Gastroesophageal sphincter (tissue), 4 donors: Measurements from ENCODE around the gene OR5I1. TPM values are rescaled to one million over a fixed set of nuclear protein-coding genes. Genes with fewer than 3 reads are reported as not detected.

Experiments used
- ATAC-seq: fragments of 150-250 bp; one replicate; pipeline ENCODE4 v1.9.1; 2016; ENCODE audit warnings: mild to moderate bottlenecking, moderate library complexity
- H3K27ac ChIP-seq, 4 donors: fragments of 200-600 bp; sonication (generic) in 3 of 4; 1 replicate in 3 of 4; 2 replicates in 1 of 4; pipeline ENCODE4 v1.5.1; 2016 to 2019
- H3K27me3 ChIP-seq: fragments of 200-600 bp; sonication (generic); one replicate; pipeline ENCODE4 v1.5.1; 2019
- H3K36me3 ChIP-seq, 2 donors: fragments of 200-600 bp; sonication (generic); one replicate each; pipeline ENCODE4 v1.5.1; 2019; ENCODE audit warnings: control low read depth in 1 of 2
- H3K4me1 ChIP-seq, 3 donors: fragments of 200-600 bp; sonication (generic); 1 replicate in 2 of 3; 2 replicates in 1 of 3; pipeline ENCODE4 v1.5.1; 2016 to 2019; ENCODE audit warnings: control low read depth in 2 of 3
- H3K4me3 ChIP-seq, 2 donors: fragments of 200-600 bp; sonication (generic); one replicate each; pipeline ENCODE4 v1.5.1; 2019; ENCODE audit warnings: mild to moderate bottlenecking in 1 of 2, moderate library complexity in 1 of 2
- H3K9me3 ChIP-seq, 3 donors: fragments of 200-600 bp; sonication (generic); one replicate each; pipeline ENCODE4 v1.5.1; 2017 to 2019; ENCODE audit warnings: control low read depth in 2 of 3
- EP300 ChIP-seq: sonication (generic); formaldehyde crosslinking; IDR thresholded peaks from one replicate; pipeline ENCODE4 v1.6.1; 2017; ENCODE audit warnings: antibody characterized with exemption, mild to moderate bottlenecking
- POLR2A ChIP-seq, 2 donors: fragments of 450-650 bp; IDR thresholded peaks; one replicate each; pipeline ENCODE4 v1.6.1; 2017; ENCODE audit warnings: antibody characterized with exemption in 2 of 2, mild to moderate bottlenecking in 2 of 2, moderate library complexity in 1 of 2
- POLR2AphosphoS5 ChIP-seq: sonication (generic); formaldehyde crosslinking; IDR thresholded peaks from one replicate; pipeline ENCODE4 v1.6.1; 2017; ENCODE audit warnings: antibody characterized with exemption
- WGBS, 2 donors: methylation state at CpG; one replicate each; pipeline ENCODE4 v1.1.5; 2018; ENCODE audit warnings: low coverage in 1 of 2; 5-methylcytosine and 5-hydroxymethylcytosine counted together
- total RNA-seq, 4 donors: library from RNA; depleted of rRNA; stranded (reverse); fragments of >200 nt; gene quantifications; one replicate each; pipeline ENCODE4 v1.1.0, GENCODE V29; 2016
- TF ChIP-seq, protein P1 (sequence below), 4 experiments: fragments of 200-600 bp in 2 of 4; fragments of 450-650 bp in 2 of 4; sonication (generic) in 1 of 4; IDR thresholded peaks; one replicate each; pipeline ENCODE4 v1.5.1; 2017 to 2019; ENCODE audit warnings: antibody characterized with exemption in 4 of 4, mild to moderate bottlenecking in 2 of 4, moderate library complexity in 2 of 4

OR5I1 gene
- total RNA-seq, 4 donors from 2014 or later, result not detected

GRCh38 chr11:55956521-55956920 is 20.3 kb upstream of the OR5I1 start:
- TF ChIP-seq POLR2A (IDR thresholded peaks at IDR 0.05) (no peak), EP300 (no peak), POLR2AphosphoS5 (no peak)
- TF ChIP-seq, protein P1, sequence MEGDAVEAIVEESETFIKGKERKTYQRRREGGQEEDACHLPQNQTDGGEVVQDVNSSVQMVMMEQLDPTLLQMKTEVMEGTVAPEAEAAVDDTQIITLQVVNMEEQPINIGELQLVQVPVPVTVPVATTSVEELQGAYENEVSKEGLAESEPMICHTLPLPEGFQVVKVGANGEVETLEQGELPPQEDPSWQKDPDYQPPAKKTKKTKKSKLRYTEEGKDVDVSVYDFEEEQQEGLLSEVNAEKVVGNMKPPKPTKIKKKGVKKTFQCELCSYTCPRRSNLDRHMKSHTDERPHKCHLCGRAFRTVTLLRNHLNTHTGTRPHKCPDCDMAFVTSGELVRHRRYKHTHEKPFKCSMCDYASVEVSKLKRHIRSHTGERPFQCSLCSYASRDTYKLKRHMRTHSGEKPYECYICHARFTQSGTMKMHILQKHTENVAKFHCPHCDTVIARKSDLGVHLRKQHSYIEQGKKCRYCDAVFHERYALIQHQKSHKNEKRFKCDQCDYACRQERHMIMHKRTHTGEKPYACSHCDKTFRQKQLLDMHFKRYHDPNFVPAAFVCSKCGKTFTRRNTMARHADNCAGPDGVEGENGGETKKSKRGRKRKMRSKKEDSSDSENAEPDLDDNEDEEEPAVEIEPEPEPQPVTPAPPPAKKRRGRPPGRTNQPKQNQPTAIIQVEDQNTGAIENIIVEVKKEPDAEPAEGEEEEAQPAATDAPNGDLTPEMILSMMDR (IDR thresholded peaks at IDR 0.05), result no peak
- WGBS, 2 donors, result 63 to 79% methylated on average over 4 of the region's 4 CpGs
- Histone ChIP-seq H3K27me3 (no peaks in the 10 kb centered on the region), H3K9me3 (no peaks in the 10 kb centered on the region), H3K4me3 (no peak overlapping the region), H3K27ac (no peak overlapping the region), H3K4me1 (no peaks in the 10 kb centered on the region), H3K36me3 (no peaks in the 10 kb centered on the region)
- no peak for ATAC-seq

GRCh38 chr11:55949330-55949729 is 13.1 kb upstream of the OR5I1 start:
- Histone ChIP-seq H3K9me3 (no peaks in the 10 kb centered on the region), H3K27me3 (no peaks in the 10 kb centered on the region), H3K4me3 (no peak overlapping the region), H3K27ac (no peak overlapping the region), H3K36me3 (no peaks in the 10 kb centered on the region), H3K4me1 (no peaks in the 10 kb centered on the region)
- TF ChIP-seq POLR2A (IDR thresholded peaks at IDR 0.05) (no peak), POLR2AphosphoS5 (no peak), EP300 (no peak)
- TF ChIP-seq, protein P1 (IDR thresholded peaks at IDR 0.05), result no peak
- ATAC-seq, result no peak
- 44 to 60% methylated on average over 1 of the region's 4 CpGs for WGBS, 2 donors

- no peaks in the 10 kb centered on the region for H3K27me3 ChIP-seq
- ATAC-seq, result no peak
- H3K4me3 ChIP-seq, result no peak overlapping the region
- no peaks in the 10 kb centered on the region for H3K4me1 ChIP-seq
- H3K27ac ChIP-seq, result no peak overlapping the region
- TF ChIP-seq POLR2A (IDR thresholded peaks at IDR 0.05) (no peak), EP300 (no peak), POLR2AphosphoS5 (no peak)
- TF ChIP-seq, protein P1 (IDR thresholded peaks at IDR 0.05), result peak in 1 of 4 experiments; percentile 28
- WGBS, 2 donors, result 2% methylated on average over 3 of the region's 3 CpGs
- no peaks in the 10 kb centered on the region for H3K36me3 ChIP-seq
- no peaks in the 10 kb centered on the region for H3K9me3 ChIP-seq
Observed at GRCh38 chr11:55942785-55943392, 6.7 kb upstream of the OR5I1 start.

GRCh38 chr11:55920537-55920936 is 15.7 kb downstream of the OR5I1 start:
- no peak for ATAC-seq
- Histone ChIP-seq H3K9me3 (no peaks in the 10 kb centered on the region), H3K27me3 (no peaks in the 10 kb centered on the region), H3K4me1 (no peaks in the 10 kb centered on the region), H3K27ac (no peak overlapping the region), H3K36me3 (no peaks in the 10 kb centered on the region), H3K4me3 (no peak overlapping the region)
- TF ChIP-seq EP300 (no peak), POLR2A (IDR thresholded peaks at IDR 0.05) (no peak), POLR2AphosphoS5 (no peak)
- TF ChIP-seq, protein P1 (IDR thresholded peaks at IDR 0.05), result no peak
- WGBS, 2 donors, result 81 to 82% methylated on average over 2 to 3 of the region's 5 CpGs

- Histone ChIP-seq H3K9me3 (no peaks in the 10 kb centered on the region), H3K4me3 (no peak within 1 kb of the TSS), H3K27ac (no peak within 1 kb of the TSS), H3K4me1 (no peaks in the 10 kb centered on the region), H3K27me3 (no peaks in the 10 kb centered on the region), H3K36me3 (no peaks in the 10 kb centered on the region)
- ATAC-seq, result no peak
- 62 to 68% methylated on average over 1 of the region's 1 CpG for WGBS, 2 donors
- no peak for TF ChIP-seq POLR2AphosphoS5
- TF ChIP-seq EP300, result no peak
- TF ChIP-seq, protein P1 (IDR thresholded peaks at IDR 0.05), result no peak
- TF ChIP-seq POLR2A (IDR thresholded peaks at IDR 0.05), result no peak
Observed at GRCh38 chr11:55914482-55914881, 21.7 kb downstream of the OR5I1 start, which contains the start of gene OR5W2. OR5W2 (minus strand) TSS chr11:55914582; CDS start chr11:55914582, 0 bp downstream.
